H9 (cell line): ENCODE data around the gene ALOX5AP. TPM values are rescaled to one million over a fixed set of nuclear protein-coding genes. Genes with fewer than 3 reads are reported as not detected.

Experiments
- DNase-seq: peaks from one replicate; pipeline ENCODE4 v3.0.0-alpha.2; 2017
- H2AFZ ChIP-seq: one replicate; pipeline ENCODE4 v1.6.1; 2013; ENCODE audit warnings: mild to moderate bottlenecking, low read length, control low read depth, moderate library complexity
- H2AK5ac ChIP-seq: 2 replicates; pipeline ENCODE4 v1.6.1; 2013; ENCODE audit warnings: low read length, control low read depth, mixed read lengths; ENCODE audit not compliant: insufficient read length
- H2BK120ac ChIP-seq: one replicate; pipeline ENCODE4 v1.6.1; 2013; ENCODE audit warnings: low read depth, mild to moderate bottlenecking, low read length, control low read depth, inconsistent platforms; ENCODE audit not compliant: poor library complexity, severe bottlenecking
- H2BK12ac ChIP-seq: 2 replicates; pipeline ENCODE4 v1.6.1; 2013; ENCODE audit warnings: low read length, control low read depth, mixed read lengths, low read depth; ENCODE audit not compliant: insufficient read length
- H2BK15ac ChIP-seq: 2 replicates; pipeline ENCODE4 v1.6.1; 2013; ENCODE audit warnings: low read depth, low read length, control low read depth
- H2BK20ac ChIP-seq: one replicate; pipeline ENCODE4 v1.6.1; 2013; ENCODE audit warnings: low read depth, mild to moderate bottlenecking, low read length, control low read depth, inconsistent platforms; ENCODE audit not compliant: poor library complexity, severe bottlenecking
- H2BK5ac ChIP-seq: 2 replicates; pipeline ENCODE4 v1.6.1; 2013; ENCODE audit warnings: low read length, control low read depth, mixed read lengths; ENCODE audit not compliant: insufficient read length
- H3K14ac ChIP-seq: 2 replicates; pipeline ENCODE4 v1.6.1; 2013; ENCODE audit warnings: low read length, control low read depth; ENCODE audit not compliant: insufficient read depth
- H3K18ac ChIP-seq: 2 replicates; pipeline ENCODE4 v1.6.1; 2013; ENCODE audit warnings: low read depth, mild to moderate bottlenecking, mixed read lengths, low read length, control low read depth; ENCODE audit not compliant: insufficient read length
- H3K23ac ChIP-seq: 2 replicates; pipeline ENCODE4 v1.6.1; 2013; ENCODE audit warnings: low read length, control low read depth, mixed read lengths, low read depth; ENCODE audit not compliant: insufficient read length
- H3K23me2 ChIP-seq: 2 replicates; pipeline ENCODE4 v1.6.1; 2013; ENCODE audit warnings: low read depth, mild to moderate bottlenecking, mixed read lengths, low read length, control low read depth; ENCODE audit not compliant: insufficient read length, poor library complexity, severe bottlenecking
- H3K27ac ChIP-seq: 2 replicates; pipeline ENCODE4 v1.5.1; 2013; ENCODE audit warnings: low read length, control low read depth, mixed read lengths, low read depth; ENCODE audit not compliant: insufficient read length
- H3K27me3 ChIP-seq: 2 replicates; pipeline ENCODE4 v1.6.1; 2013; ENCODE audit warnings: low read length, control low read depth, inconsistent platforms; ENCODE audit not compliant: insufficient read depth
- H3K4ac ChIP-seq: 2 replicates; pipeline ENCODE4 v1.6.1; 2013; ENCODE audit warnings: low read depth, mild to moderate bottlenecking, control low read depth, inconsistent platforms, low read length, moderate library complexity
- H3K4me1 ChIP-seq: 2 replicates; pipeline ENCODE4 v1.6.1; 2013; ENCODE audit warnings: low read length, control low read depth, inconsistent platforms; ENCODE audit not compliant: insufficient read depth
- H3K4me2 ChIP-seq: 2 replicates; pipeline ENCODE4 v1.6.1; 2013; ENCODE audit warnings: low read length, control low read depth, mixed read lengths; ENCODE audit not compliant: insufficient read length, insufficient read depth
- H3K56ac ChIP-seq: 2 replicates; pipeline ENCODE4 v1.6.1; 2013; ENCODE audit warnings: low read depth, mild to moderate bottlenecking, mixed read lengths, low read length, control low read depth; ENCODE audit not compliant: insufficient read length
- H3K79me1 ChIP-seq: 2 replicates; pipeline ENCODE4 v1.6.1; 2013; ENCODE audit warnings: low read depth, mild to moderate bottlenecking, moderate library complexity, low read length, control low read depth, inconsistent platforms; ENCODE audit not compliant: insufficient read depth, poor library complexity, severe bottlenecking
- H3K79me2 ChIP-seq: 2 replicates; pipeline ENCODE4 v1.6.1; 2013; ENCODE audit warnings: low read length, control low read depth, inconsistent platforms; ENCODE audit not compliant: insufficient read depth
- H3K9ac ChIP-seq: 2 replicates; pipeline ENCODE4 v1.6.1; 2013; ENCODE audit warnings: low read length, control low read depth, mixed read lengths; ENCODE audit not compliant: insufficient read length; ENCODE audit errors: extremely low read depth
- H3K9me3 ChIP-seq: one replicate; pipeline ENCODE4 v1.6.1; 2013; ENCODE audit warnings: low read depth, low read length, inconsistent platforms; ENCODE audit not compliant: control insufficient read depth
- H3T11ph ChIP-seq: one replicate; pipeline ENCODE4 v1.6.1; 2013; ENCODE audit warnings: mild to moderate bottlenecking, low read length, control low read depth, inconsistent platforms
- H4K20me1 ChIP-seq: one replicate; pipeline ENCODE4 v1.6.1; 2013; ENCODE audit not compliant: control insufficient read depth, insufficient read length, insufficient read depth
- H4K5ac ChIP-seq: 2 replicates; pipeline ENCODE4 v1.6.1; 2013; ENCODE audit warnings: low read depth, mild to moderate bottlenecking, mixed read lengths, low read length, control low read depth; ENCODE audit not compliant: insufficient read length
- H4K8ac ChIP-seq: replicated peaks from 2 replicates; pipeline ENCODE4 v1.6.1; 2013; ENCODE audit warnings: low read length, control low read depth, mixed read lengths, low read depth; ENCODE audit not compliant: insufficient read length
- H4K91ac ChIP-seq: 2 replicates; pipeline ENCODE4 v1.6.1; 2013; ENCODE audit warnings: low read depth, mild to moderate bottlenecking, moderate library complexity, mixed read lengths, low read length, control low read depth; ENCODE audit not compliant: insufficient read length
- H3K27ac Mint-ChIP-seq, 3 experiments: 2 replicates in 2 of 3; 3 replicates in 1 of 3; pipeline ENCODE4 v1.8.0; 2020 to 2021; ENCODE audit warnings: mixed read lengths in 3 of 3, mild to moderate bottlenecking in 1 of 3, moderate library complexity in 1 of 3
- H3K27me3 Mint-ChIP-seq: 2 replicates; pipeline ENCODE4 v1.8.0; 2021; ENCODE audit warnings: low read depth, mild to moderate bottlenecking, moderate library complexity, mixed read lengths
- H3K36me3 Mint-ChIP-seq, 3 experiments: 2 replicates in 2 of 3; 3 replicates in 1 of 3; pipeline ENCODE4 v1.8.0; 2020 to 2021; ENCODE audit warnings: low read depth in 3 of 3, mixed read lengths in 3 of 3; ENCODE audit not compliant: insufficient read depth in 1 of 3
- H3K4me1 Mint-ChIP-seq, 2 experiments: 2 replicates each; pipeline ENCODE4 v1.8.0; 2020; ENCODE audit warnings: mixed read lengths in 2 of 2
- H3K4me3 Mint-ChIP-seq, 2 experiments: 2 replicates in 1 of 2; 3 replicates in 1 of 2; pipeline ENCODE4 v1.8.0; 2020 to 2021; ENCODE audit warnings: mild to moderate bottlenecking in 2 of 2, mixed read lengths in 2 of 2, moderate library complexity in 1 of 2
- H3K9me3 Mint-ChIP-seq, 2 experiments: 2 replicates in 1 of 2; 3 replicates in 1 of 2; pipeline ENCODE4 v1.8.0; 2020; ENCODE audit warnings: mild to moderate bottlenecking in 2 of 2, mixed read lengths in 2 of 2, moderate library complexity in 1 of 2
- CTCF ChIP-seq: fragments of 200-600 bp; sonication (generic); conservative IDR thresholded peaks from 3 replicates; pipeline ENCODE4 v1.8.0; 2021; ENCODE audit warnings: antibody characterized with exemption, mild to moderate bottlenecking
- WGBS: extraction: QIAGEN DNeasy Blood & Tissue Kit; methylation state at CpG from one replicate; pipeline ENCODE4 v1.1.7; 2013; ENCODE audit warnings: missing lambda C conversion rate, low lambda C conversion rate, mixed read lengths; ENCODE audit not compliant: insufficient read length; ENCODE audit errors: extremely low coverage; 5-methylcytosine and 5-hydroxymethylcytosine counted together
- total RNA-seq: library from RNA; stranded (reverse); gene quantifications from 2 replicates; pipeline ENCODE4 v1.2.1, GENCODE V29; 2021

Gene ALOX5AP
- total RNA-seq, 1 experiment from 2014 or later = not detected

GRCh38 chr13:30799356-30799824 lies 64.0 kb downstream of the ALOX5AP start:
- Histone ChIP-seq H3K4me2 (no peak overlapping the region), H3T11ph (no peak overlapping the region), H3K9me3 (no peaks in the 10 kb centered on the region), H4K91ac (no peak overlapping the region), H2AK5ac (no peak overlapping the region), H2BK15ac (no peak overlapping the region), H3K27ac (no peak overlapping the region), H3K9ac (no peak overlapping the region), H2BK5ac (no peak overlapping the region), H3K79me1 (no peaks in the 10 kb centered on the region), H3K14ac (no peak overlapping the region), H3K23ac (no peak overlapping the region), H3K79me2 (no peaks in the 10 kb centered on the region), H2BK20ac (no peak overlapping the region), H3K4me1 (no peaks in the 10 kb centered on the region; the same call in 1 of the 2 replicates), H4K20me1 (no peaks in the 10 kb centered on the region), H2BK120ac (no peak overlapping the region), H3K27me3 (no peaks in the 10 kb centered on the region), H3K23me2 (no peaks in the 10 kb centered on the region), H4K8ac (no peak overlapping the region), H3K4ac (no peak overlapping the region), H2BK12ac (no peak overlapping the region), H3K56ac (no peak overlapping the region), H3K18ac (no peak overlapping the region), H2AFZ (no peak overlapping the region), H4K5ac (no peak overlapping the region)
- Mint-ChIP-seq H3K4me3 (no peak overlapping the region), H3K4me1 (peaks cover 19 to 20% of the 10 kb centered on the region in 2 experiments), H3K27ac (no peak overlapping the region), H3K27me3 (peaks cover 10% of the 10 kb centered on the region), H3K9me3 (no peaks in the 10 kb centered on the region), H3K36me3 (no peaks in the 10 kb centered on the region)
- DNase-seq = no peak
- WGBS = no CpG with 5 or more reads among the region's 12 CpGs
- no peak for TF ChIP-seq CTCF
